HepG2 (cell line): ENCODE measurements around the gene MTFR1L. TPM values are rescaled to one million over a fixed set of nuclear protein-coding genes. Genes with fewer than 3 reads are reported as not detected.

ENCODE experiments used
- GATAD1 ChIP-seq: IDR thresholded peaks from 2 replicates; pipeline ENCODE4 v1.6.1; 2016; ENCODE audit warnings: missing genetic modification reagents, missing compliant biosample characterization
- HDAC2 ChIP-seq: sonication (generic); formaldehyde crosslinking; IDR thresholded peaks from 2 replicates; pipeline ENCODE4 v1.4.0; 2020; ENCODE audit warnings: missing genetic modification reagents
- MIER2 ChIP-seq: IDR thresholded peaks from 2 replicates; pipeline ENCODE4 v1.6.1; 2016; ENCODE audit warnings: missing biosample characterization, missing genetic modification reagents
- PHF21A ChIP-seq: sonication (generic); formaldehyde crosslinking; IDR thresholded peaks from 2 replicates; pipeline ENCODE4 v1.5.0; 2020; ENCODE audit warnings: mild to moderate bottlenecking, missing genetic modification reagents
- SSRP1 ChIP-seq: IDR thresholded peaks from 2 replicates; pipeline ENCODE4 v1.6.1; 2016; ENCODE audit warnings: control low read depth
- TEAD2 ChIP-seq: sonication (generic); formaldehyde crosslinking; IDR thresholded peaks from 2 replicates; pipeline ENCODE4 v1.9.0; 2021; ENCODE audit warnings: missing genetic modification reagents
- THAP11 ChIP-seq: IDR thresholded peaks from 2 replicates; pipeline ENCODE4 v1.6.1; 2016; ENCODE audit warnings: missing biosample characterization, missing genetic modification reagents
- ZNF10 ChIP-seq: sonication (generic); formaldehyde crosslinking; IDR thresholded peaks from 2 replicates; pipeline ENCODE4 v1.4.0; 2020; ENCODE audit warnings: mild to moderate bottlenecking, low read depth, missing genetic modification reagents, borderline replicate concordance
- ZNF143 ChIP-seq: sonication (generic); formaldehyde crosslinking; IDR thresholded peaks from 2 replicates; pipeline ENCODE4 v1.4.0; 2020; ENCODE audit warnings: missing genetic modification reagents
- ZNF225 ChIP-seq: sonication (generic); formaldehyde crosslinking; IDR thresholded peaks from 2 replicates; pipeline ENCODE4 v1.4.0; 2020; ENCODE audit warnings: mild to moderate bottlenecking, missing genetic modification reagents
- ZNF232 ChIP-seq: sonication (generic); formaldehyde crosslinking; IDR thresholded peaks from 2 replicates; pipeline ENCODE4 v1.4.0; 2020; ENCODE audit warnings: missing genetic modification reagents, borderline replicate concordance
- ZNF256 ChIP-seq: sonication (generic); formaldehyde crosslinking; conservative IDR thresholded peaks from 2 replicates; pipeline ENCODE4 v1.4.0; 2020; ENCODE audit warnings: missing genetic modification reagents
- ZNF264 ChIP-seq: sonication (generic); formaldehyde crosslinking; IDR thresholded peaks from 2 replicates; pipeline ENCODE4 v1.4.0; 2020; ENCODE audit warnings: missing genetic modification reagents
- ZNF317 ChIP-seq: sonication (generic); formaldehyde crosslinking; IDR thresholded peaks from 2 replicates; pipeline ENCODE4 v1.5.0; 2020; ENCODE audit warnings: mild to moderate bottlenecking, missing genetic modification reagents
- ZNF337 ChIP-seq: sonication (generic); formaldehyde crosslinking; IDR thresholded peaks from 2 replicates; pipeline ENCODE4 v1.5.1; 2020; ENCODE audit warnings: missing genetic modification reagents, low read depth, mild to moderate bottlenecking, borderline replicate concordance
- ZNF619 ChIP-seq: sonication (generic); formaldehyde crosslinking; IDR thresholded peaks from 2 replicates; pipeline ENCODE4 v1.4.0; 2020; ENCODE audit warnings: mild to moderate bottlenecking, missing genetic modification reagents
- ZNF780A ChIP-seq: sonication (generic); formaldehyde crosslinking; IDR thresholded peaks from 2 replicates; pipeline ENCODE4 v1.8.0; 2022; ENCODE audit warnings: mild to moderate bottlenecking, missing genetic modification reagents, moderate library complexity
- ZNF839 ChIP-seq: sonication (generic); formaldehyde crosslinking; IDR thresholded peaks from 2 replicates; pipeline ENCODE4 v1.4.0; 2020; ENCODE audit warnings: missing genetic modification reagents, mild to moderate bottlenecking, borderline replicate concordance
- ZSCAN31 ChIP-seq: sonication (generic); formaldehyde crosslinking; IDR thresholded peaks from 2 replicates; pipeline ENCODE4 v1.5.0; 2020; ENCODE audit warnings: low read depth, mild to moderate bottlenecking, missing genetic modification reagents
- polyA plus RNA-seq, 8 experiments: library from polyadenylated mRNA; depleted of rRNA in 3 of 8; stranded (reverse) in 7 of 8; unstranded in 1 of 8; fragments of >200 nt; fragmentation: Illumina TruSeq in 4 of 8; extraction: Trizol in 4 of 8; gene quantifications; 2 replicates each; pipeline versions ENCODE4 v1.2.1 to v1.2.3, GENCODE V29; 2011 to 2016; ENCODE audit warnings: low read depth in 4 of 8, missing spikeins in 1 of 8, mixed read lengths in 1 of 8; ENCODE audit not compliant: insufficient read depth in 1 of 8
- total RNA-seq, 5 experiments: library from RNA; depleted of rRNA; stranded (reverse); fragments of >200 nt; fragmentation: Illumina TruSeq; extraction: Trizol; gene quantifications; 2 replicates each; pipeline ENCODE4 v1.2.3, GENCODE V29; 2016; ENCODE audit warnings: low read depth in 1 of 5
- TF ChIP-seq, protein P1 (sequence below): sonication (generic); formaldehyde crosslinking; IDR thresholded peaks from 2 replicates; pipeline ENCODE4 v1.5.1; 2020; ENCODE audit warnings: missing genetic modification reagents, mild to moderate bottlenecking, borderline replicate concordance
- TF ChIP-seq, protein P2 (sequence below): sonication (generic); formaldehyde crosslinking; IDR thresholded peaks from 2 replicates; pipeline ENCODE4 v1.5.1; 2020; ENCODE audit warnings: mild to moderate bottlenecking, missing genetic modification reagents
- TF ChIP-seq, protein P3 (sequence below): sonication (generic); formaldehyde crosslinking; IDR thresholded peaks from 2 replicates; pipeline ENCODE4 v1.4.0; 2020; ENCODE audit warnings: missing genetic modification reagents, mild to moderate bottlenecking, borderline replicate concordance

MTFR1L gene
- total and polyA plus RNA-seq, 2 of the 13 experiments (the other 11 are each of a cell fraction or from before 2014, with no cell fraction given), result 38.0 to 55.7 TPM

DNA sequence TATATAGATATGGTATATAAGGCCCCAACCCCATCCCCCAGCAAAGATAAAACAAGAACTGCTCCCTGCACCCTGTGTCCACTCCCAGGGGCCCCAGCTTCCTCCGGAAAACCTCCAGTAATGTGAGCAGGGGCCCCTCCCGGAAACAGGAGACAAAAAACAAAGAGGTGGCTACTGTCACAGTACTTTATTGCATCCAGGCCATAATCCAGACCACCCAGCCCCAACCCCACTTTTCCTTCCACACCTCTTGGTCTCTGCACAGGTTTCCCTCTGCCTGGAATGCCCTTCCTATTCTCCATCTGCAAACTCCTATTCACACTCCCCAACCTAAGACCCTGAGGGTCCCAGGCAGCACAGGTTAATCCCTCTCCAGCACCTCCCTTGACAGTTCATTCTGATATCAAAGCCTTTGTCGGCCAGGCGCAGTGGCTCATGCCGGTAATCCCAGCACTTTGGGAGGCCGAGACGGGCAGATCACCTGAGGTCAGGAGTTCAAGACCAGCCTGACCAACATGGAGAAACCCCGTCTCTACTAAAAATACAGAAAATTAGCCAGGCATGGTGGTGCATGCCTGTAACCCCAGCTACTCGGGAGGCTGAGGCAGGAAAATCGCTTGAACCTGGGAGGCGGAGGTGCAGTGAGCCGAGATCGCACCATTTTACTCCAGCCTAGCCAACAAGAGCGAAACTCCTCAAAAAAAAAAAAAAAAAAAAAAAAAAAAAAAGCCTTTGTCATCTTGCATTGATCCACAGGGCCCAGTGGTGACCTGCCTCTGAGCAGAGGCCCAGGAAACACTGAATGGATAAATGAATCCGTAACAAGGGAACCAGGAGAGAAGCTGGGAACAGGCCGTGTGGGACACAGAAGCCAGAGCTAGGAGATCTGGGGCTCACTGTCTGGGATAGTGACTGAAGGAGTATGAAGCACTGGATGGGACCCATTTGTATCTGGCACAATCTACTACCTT is 41.8 kb downstream of the MTFR1L start (continued):
- TF ChIP-seq, protein P1, sequence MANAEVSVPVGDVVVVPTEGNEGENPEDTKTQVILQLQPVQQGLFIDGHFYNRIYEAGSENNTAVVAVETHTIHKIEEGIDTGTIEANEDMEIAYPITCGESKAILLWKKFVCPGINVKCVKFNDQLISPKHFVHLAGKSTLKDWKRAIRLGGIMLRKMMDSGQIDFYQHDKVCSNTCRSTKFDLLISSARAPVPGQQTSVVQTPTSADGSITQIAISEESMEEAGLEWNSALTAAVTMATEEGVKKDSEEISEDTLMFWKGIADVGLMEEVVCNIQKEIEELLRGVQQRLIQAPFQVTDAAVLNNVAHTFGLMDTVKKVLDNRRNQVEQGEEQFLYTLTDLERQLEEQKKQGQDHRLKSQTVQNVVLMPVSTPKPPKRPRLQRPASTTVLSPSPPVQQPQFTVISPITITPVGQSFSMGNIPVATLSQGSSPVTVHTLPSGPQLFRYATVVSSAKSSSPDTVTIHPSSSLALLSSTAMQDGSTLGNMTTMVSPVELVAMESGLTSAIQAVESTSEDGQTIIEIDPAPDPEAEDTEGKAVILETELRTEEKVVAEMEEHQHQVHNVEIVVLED (CRISPR knock-in tag), result no peak
- TF ChIP-seq GATAD1 (CRISPR knock-in tag), result no peak
- TF ChIP-seq, protein P2, sequence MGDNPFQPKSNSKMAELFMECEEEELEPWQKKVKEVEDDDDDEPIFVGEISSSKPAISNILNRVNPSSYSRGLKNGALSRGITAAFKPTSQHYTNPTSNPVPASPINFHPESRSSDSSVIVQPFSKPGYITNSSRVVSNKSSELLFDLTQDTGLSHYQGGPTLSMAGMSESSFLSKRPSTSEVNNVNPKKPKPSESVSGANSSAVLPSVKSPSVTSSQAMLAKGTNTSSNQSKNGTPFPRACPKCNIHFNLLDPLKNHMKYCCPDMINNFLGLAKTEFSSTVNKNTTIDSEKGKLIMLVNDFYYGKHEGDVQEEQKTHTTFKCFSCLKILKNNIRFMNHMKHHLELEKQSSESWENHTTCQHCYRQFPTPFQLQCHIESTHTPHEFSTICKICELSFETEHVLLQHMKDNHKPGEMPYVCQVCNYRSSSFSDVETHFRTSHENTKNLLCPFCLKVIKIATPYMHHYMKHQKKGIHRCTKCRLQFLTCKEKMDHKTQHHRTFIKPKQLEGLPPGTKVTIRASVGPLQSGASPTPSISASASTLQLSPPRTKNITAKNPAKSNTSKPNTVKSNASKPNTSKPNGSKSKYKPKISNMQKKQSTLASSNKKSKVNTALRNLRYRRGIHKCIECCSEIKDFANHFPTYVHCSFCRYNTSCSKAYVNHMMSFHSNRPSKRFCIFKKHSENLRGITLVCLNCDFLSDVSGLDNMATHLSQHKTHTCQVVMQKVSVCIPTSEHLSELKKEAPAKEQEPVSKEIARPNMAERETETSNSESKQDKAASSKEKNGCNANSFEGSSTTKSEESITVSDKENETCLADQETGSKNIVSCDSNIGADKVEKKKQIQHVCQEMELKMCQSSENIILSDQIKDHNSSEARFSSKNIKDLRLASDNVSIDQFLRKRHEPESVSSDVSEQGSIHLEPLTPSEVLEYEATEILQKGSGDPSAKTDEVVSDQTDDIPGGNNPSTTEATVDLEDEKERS (CRISPR knock-in tag), result no peak
- TF ChIP-seq, protein P3, sequence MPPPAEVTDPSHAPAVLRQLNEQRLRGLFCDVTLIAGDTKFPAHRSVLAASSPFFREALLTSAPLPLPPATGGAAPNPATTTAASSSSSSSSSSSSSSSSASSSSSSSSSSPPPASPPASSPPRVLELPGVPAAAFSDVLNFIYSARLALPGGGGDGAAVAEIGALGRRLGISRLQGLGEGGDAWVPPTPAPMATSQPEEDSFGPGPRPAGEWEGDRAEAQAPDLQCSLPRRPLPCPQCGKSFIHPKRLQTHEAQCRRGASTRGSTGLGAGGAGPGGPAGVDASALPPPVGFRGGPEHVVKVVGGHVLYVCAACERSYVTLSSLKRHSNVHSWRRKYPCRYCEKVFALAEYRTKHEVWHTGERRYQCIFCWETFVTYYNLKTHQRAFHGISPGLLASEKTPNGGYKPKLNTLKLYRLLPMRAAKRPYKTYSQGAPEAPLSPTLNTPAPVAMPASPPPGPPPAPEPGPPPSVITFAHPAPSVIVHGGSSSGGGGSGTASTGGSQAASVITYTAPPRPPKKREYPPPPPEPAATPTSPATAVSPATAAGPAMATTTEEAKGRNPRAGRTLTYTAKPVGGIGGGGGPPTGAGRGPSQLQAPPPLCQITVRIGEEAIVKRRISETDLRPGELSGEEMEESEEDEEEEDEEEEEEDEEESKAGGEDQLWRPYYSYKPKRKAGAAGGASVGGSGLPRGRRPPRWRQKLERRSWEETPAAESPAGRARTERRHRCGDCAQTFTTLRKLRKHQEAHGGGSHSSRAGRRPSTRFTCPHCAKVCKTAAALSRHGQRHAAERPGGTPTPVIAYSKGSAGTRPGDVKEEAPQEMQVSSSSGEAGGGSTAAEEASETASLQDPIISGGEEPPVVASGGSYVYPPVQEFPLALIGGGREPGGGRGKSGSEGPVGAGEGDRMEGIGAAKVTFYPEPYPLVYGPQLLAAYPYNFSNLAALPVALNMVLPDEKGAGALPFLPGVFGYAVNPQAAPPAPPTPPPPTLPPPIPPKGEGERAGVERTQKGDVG (CRISPR knock-in tag), result no peak
- no peak for TF ChIP-seq ZNF264 (CRISPR knock-in tag)
- no peak for TF ChIP-seq MIER2 (CRISPR knock-in tag)
- TF ChIP-seq ZNF317 (CRISPR knock-in tag), result no peak
- no peak for TF ChIP-seq ZNF839 (CRISPR knock-in tag)
- no peak for TF ChIP-seq TEAD2 (CRISPR knock-in tag)
- no peak for TF ChIP-seq ZNF225 (CRISPR knock-in tag)
- TF ChIP-seq ZNF780A (CRISPR knock-in tag), result no peak
- no peak for TF ChIP-seq ZNF10 (CRISPR knock-in tag)
- TF ChIP-seq ZNF619 (CRISPR knock-in tag), result no peak
- TF ChIP-seq ZNF143 (CRISPR knock-in tag), result peak; percentile 24; the same call in 1 of the 2 replicates
- 0 out of 2 replicates have a peak, but pooled peaks have one; percentile 36 for TF ChIP-seq HDAC2
- TF ChIP-seq SSRP1 (CRISPR knock-in tag), result no peak
- TF ChIP-seq ZNF256 (CRISPR knock-in tag), result no peak
- no peak for TF ChIP-seq ZNF337 (CRISPR knock-in tag)
- peak; percentile 80 for TF ChIP-seq PHF21A (CRISPR knock-in tag)
- TF ChIP-seq THAP11 (CRISPR knock-in tag), result peak; percentile 69; the same call in 1 of the 2 replicates
- TF ChIP-seq ZNF232 (CRISPR knock-in tag), result no peak
- no peak for TF ChIP-seq ZSCAN31 (CRISPR knock-in tag)
